ENCODE data around the gene ATP8A2.

The ATP8A2 gene

DNA sequence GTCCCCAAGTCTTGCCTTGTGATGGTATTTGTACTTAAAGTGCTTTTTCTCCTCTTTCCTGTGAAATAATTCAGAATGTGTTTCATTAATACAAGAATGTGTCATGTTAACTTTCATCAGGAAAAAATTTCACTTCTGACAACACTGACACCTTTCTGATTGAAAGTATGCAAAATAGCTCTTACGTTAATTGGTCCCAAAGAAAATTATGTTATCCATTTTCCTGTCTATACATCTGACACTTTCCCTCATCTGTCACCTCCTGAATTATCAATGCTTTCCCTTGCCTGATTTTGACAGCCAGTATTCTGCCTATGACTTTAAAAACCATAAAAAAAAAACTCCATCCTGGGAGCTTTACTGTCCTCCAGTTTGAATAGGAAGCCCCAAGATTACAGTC is 336.5 kb downstream of the ATP8A2 start:
- TF ChIP-seq SIN3A (IDR thresholded peaks at IDR 0.05; ENCODE audit: borderline replicate concordance, insufficient read depth, low read length) (no peak), POLR2AphosphoS5 (IDR thresholded peaks at IDR 0.05; ENCODE audit: low read depth, low read length) (no peak), FOXP2 (optimal IDR thresholded peaks at IDR 0.05; ENCODE audit: borderline replicate concordance, extremely low read depth, extremely low read length, insufficient read depth) (no peak), TAF1 (IDR thresholded peaks at IDR 0.05; ENCODE audit: borderline replicate concordance, insufficient read depth, low read length) (no peak)
- TF ChIP-seq, protein P1, sequence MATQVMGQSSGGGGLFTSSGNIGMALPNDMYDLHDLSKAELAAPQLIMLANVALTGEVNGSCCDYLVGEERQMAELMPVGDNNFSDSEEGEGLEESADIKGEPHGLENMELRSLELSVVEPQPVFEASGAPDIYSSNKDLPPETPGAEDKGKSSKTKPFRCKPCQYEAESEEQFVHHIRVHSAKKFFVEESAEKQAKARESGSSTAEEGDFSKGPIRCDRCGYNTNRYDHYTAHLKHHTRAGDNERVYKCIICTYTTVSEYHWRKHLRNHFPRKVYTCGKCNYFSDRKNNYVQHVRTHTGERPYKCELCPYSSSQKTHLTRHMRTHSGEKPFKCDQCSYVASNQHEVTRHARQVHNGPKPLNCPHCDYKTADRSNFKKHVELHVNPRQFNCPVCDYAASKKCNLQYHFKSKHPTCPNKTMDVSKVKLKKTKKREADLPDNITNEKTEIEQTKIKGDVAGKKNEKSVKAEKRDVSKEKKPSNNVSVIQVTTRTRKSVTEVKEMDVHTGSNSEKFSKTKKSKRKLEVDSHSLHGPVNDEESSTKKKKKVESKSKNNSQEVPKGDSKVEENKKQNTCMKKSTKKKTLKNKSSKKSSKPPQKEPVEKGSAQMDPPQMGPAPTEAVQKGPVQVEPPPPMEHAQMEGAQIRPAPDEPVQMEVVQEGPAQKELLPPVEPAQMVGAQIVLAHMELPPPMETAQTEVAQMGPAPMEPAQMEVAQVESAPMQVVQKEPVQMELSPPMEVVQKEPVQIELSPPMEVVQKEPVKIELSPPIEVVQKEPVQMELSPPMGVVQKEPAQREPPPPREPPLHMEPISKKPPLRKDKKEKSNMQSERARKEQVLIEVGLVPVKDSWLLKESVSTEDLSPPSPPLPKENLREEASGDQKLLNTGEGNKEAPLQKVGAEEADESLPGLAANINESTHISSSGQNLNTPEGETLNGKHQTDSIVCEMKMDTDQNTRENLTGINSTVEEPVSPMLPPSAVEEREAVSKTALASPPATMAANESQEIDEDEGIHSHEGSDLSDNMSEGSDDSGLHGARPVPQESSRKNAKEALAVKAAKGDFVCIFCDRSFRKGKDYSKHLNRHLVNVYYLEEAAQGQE (IDR thresholded peaks at IDR 0.05; ENCODE audit: insufficient read depth in 1 of 2, low read depth in 2 of 2, low read length in 2 of 2): no peak

DNA sequence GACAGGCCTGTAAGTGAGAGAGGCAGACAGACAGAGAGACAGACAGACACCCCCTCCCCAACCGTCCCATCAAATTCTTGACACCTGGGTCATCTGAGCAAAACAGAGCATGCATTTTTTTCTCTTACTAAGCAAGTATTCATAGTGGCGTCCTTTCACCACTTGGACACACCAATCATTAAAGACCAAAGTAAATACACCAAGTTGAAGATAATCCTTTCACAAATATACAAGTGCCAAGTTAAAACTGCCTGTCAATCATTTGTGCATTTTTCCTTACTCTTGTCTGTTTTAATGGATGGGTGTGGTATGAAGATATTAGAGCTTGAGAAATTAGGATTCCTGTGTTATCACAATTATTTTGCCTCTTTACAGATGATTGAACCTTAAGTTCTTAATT is 337.3 kb downstream of the ATP8A2 start:
- TF ChIP-seq POLR2AphosphoS5 (IDR thresholded peaks at IDR 0.05; ENCODE audit: low read depth, low read length) (no peak), FOXP2 (optimal IDR thresholded peaks at IDR 0.05; ENCODE audit: borderline replicate concordance, extremely low read depth, extremely low read length, insufficient read depth) (no peak), TAF1 (IDR thresholded peaks at IDR 0.05; ENCODE audit: borderline replicate concordance, insufficient read depth, low read length) (no peak), SIN3A (IDR thresholded peaks at IDR 0.05; ENCODE audit: borderline replicate concordance, insufficient read depth, low read length) (no peak)
- TF ChIP-seq, protein P1 (IDR thresholded peaks at IDR 0.05; ENCODE audit: insufficient read depth in 1 of 2, low read depth in 2 of 2, low read length in 2 of 2): no peak

DNA sequence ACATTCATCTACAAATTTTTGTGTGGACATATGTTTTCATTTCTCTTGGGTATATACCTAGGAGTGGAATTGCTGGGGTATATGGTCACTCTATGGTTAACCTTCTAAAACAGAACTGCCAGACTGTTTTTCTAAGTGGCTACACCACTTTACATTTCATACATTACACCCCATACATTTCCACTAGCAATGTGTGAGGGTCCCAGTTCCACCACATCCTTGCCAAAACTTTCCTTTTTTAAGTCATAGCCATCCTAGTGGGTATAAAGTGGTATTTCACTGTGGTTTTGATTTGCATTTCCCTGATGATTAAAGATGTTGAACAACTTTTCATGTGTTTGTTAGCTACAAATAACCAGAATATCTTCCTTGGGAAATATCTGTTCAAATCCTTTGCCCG is 344.0 kb downstream of the ATP8A2 start:
- TF ChIP-seq TAF1 (IDR thresholded peaks at IDR 0.05; ENCODE audit: borderline replicate concordance, insufficient read depth, low read length) (no peak), FOXP2 (optimal IDR thresholded peaks at IDR 0.05; ENCODE audit: borderline replicate concordance, extremely low read depth, extremely low read length, insufficient read depth) (no peak), SIN3A (IDR thresholded peaks at IDR 0.05; ENCODE audit: borderline replicate concordance, insufficient read depth, low read length) (no peak), POLR2AphosphoS5 (IDR thresholded peaks at IDR 0.05; ENCODE audit: low read depth, low read length) (no peak)
- TF ChIP-seq, protein P1 (IDR thresholded peaks at IDR 0.05; ENCODE audit: insufficient read depth in 1 of 2, low read depth in 2 of 2, low read length in 2 of 2): no peak

DNA sequence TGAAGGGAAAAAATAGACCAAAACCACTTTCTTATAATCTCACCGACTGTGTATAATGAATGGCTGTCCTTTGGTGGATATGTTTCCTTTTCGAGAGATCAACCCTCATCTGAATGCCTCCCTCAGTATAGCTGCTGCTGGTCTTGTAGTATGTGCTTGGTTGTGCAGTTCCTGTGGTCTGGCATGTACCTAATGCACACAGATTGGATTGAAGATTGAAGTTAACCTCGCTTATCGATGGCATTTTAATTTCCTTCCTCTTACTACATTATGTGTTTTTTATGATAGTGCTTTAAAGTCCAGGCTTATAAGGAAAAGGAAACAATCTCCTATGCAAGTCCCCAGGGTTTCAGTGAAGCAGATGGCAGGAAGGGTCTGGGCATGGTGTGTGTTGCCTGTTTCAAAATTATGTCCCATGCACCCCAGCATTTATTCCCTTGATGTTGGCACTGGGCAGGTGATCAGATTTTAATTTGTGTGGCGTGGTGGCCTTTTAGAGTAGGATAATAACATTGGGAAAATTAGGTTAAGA is 346.0 kb downstream of the ATP8A2 start:
- TF ChIP-seq, protein P1 (IDR thresholded peaks at IDR 0.05; ENCODE audit: insufficient read depth in 1 of 2, low read depth in 2 of 2, low read length in 2 of 2): no peak
- TF ChIP-seq SIN3A (IDR thresholded peaks at IDR 0.05; ENCODE audit: borderline replicate concordance, insufficient read depth, low read length) (no peak), FOXP2 (optimal IDR thresholded peaks at IDR 0.05; ENCODE audit: borderline replicate concordance, extremely low read depth, extremely low read length, insufficient read depth) (no peak), TAF1 (IDR thresholded peaks at IDR 0.05; ENCODE audit: borderline replicate concordance, insufficient read depth, low read length) (no peak), POLR2AphosphoS5 (IDR thresholded peaks at IDR 0.05; ENCODE audit: low read depth, low read length) (no peak)

DNA sequence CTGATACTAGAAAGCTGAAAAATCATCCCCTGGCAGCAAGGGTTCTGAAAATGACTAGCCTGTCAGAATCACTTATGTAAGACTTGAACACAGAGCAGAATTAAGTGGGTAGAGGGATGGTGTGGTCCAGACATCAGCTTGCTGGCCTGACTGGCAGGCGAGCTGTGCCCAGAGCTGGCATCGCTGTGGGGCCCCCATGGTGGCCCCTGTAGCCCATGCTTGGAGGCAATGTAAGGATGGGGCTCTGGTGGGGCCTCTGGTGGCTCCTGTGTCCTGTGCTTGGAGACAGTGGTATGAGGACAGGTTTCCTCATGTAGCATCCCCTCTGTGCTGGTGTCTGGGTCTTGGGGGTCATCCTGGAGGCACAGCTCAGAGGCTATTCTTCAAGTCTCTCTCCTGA is 347.9 kb downstream of the ATP8A2 start:
- TF ChIP-seq, protein P1 (IDR thresholded peaks at IDR 0.05; ENCODE audit: insufficient read depth in 1 of 2, low read depth in 2 of 2, low read length in 2 of 2): no peak
- no peak for TF ChIP-seq TAF1 (IDR thresholded peaks at IDR 0.05; ENCODE audit: borderline replicate concordance, insufficient read depth, low read length)

Measured in PFSK-1 (cell line).